Esophagus (tissue), 2 donors: ENCODE results near the gene AUTS2. TPM values are rescaled to one million over a fixed set of nuclear protein-coding genes. Genes with fewer than 3 reads are reported as not detected.

Experiments used
- H3K27ac ChIP-seq, 2 donors: one replicate each; pipeline ENCODE4 v1.5.1; 2013; ENCODE audit warnings: low read depth in 2 of 2, mild to moderate bottlenecking in 2 of 2, inconsistent platforms in 1 of 2, low read length in 1 of 2, moderate library complexity in 1 of 2
- H3K27me3 ChIP-seq, 2 donors: one replicate each; pipeline ENCODE4 v1.6.1; 2013; ENCODE audit warnings: low read length in 2 of 2, control low read depth in 1 of 2, mild to moderate bottlenecking in 1 of 2; ENCODE audit not compliant: insufficient read depth in 2 of 2, control insufficient read depth in 1 of 2
- H3K36me3 ChIP-seq, 2 donors: one replicate each; pipeline ENCODE4 v1.6.1; 2013; ENCODE audit warnings: low read length in 1 of 2; ENCODE audit not compliant: control insufficient read depth in 2 of 2, insufficient read depth in 2 of 2
- H3K4me1 ChIP-seq, 2 donors: one replicate each; pipeline ENCODE4 v1.6.1; 2013; ENCODE audit warnings: low read length in 1 of 2; ENCODE audit not compliant: control insufficient read depth in 2 of 2, insufficient read depth in 2 of 2
- H3K4me3 ChIP-seq, 2 donors: one replicate each; pipeline ENCODE4 v1.5.1; 2013; ENCODE audit warnings: low read length in 2 of 2, mild to moderate bottlenecking in 2 of 2, low read depth in 1 of 2, moderate library complexity in 1 of 2
- H3K9me3 ChIP-seq, 2 donors: one replicate each; pipeline ENCODE4 v1.6.1; 2013; ENCODE audit warnings: mild to moderate bottlenecking in 2 of 2, low read depth in 1 of 2, low read length in 1 of 2, moderate library complexity in 1 of 2; ENCODE audit not compliant: control insufficient read depth in 2 of 2, insufficient read depth in 1 of 2
- WGBS, 2 donors: extraction: QIAGEN DNeasy Blood & Tissue Kit; methylation state at CpG; one replicate each; pipeline ENCODE4 v1.1.7; 2013; 5-methylcytosine and 5-hydroxymethylcytosine counted together
- polyA plus RNA-seq, 2 donors: library from polyadenylated mRNA; stranded (reverse); fragments of 200-250 nt; gene quantifications; one replicate each; pipeline ENCODE4 v1.2.3, GENCODE V29; 2013
- donor health status: healthy with polysubstance abuse.
- donor health status: Bipolar disorder and iron deficiency.

Gene AUTS2
- polyA plus RNA-seq, 2 donors: 8.3 to 15.6 TPM

GRCh38 chr7:69585169-69585568 is 13.1 kb upstream of the AUTS2 start:
- H3K4me3 ChIP-seq: no peak overlapping the region
- no peaks in the 10 kb centered on the region for H3K4me1 ChIP-seq
- H3K9me3 ChIP-seq: no peaks in the 10 kb centered on the region
- WGBS, 2 donors: 97 to 100% methylated on average over 1 of the region's 1 CpG
- H3K27me3 ChIP-seq: no peaks in the 10 kb centered on the region
- no peak overlapping the region for H3K27ac ChIP-seq
- H3K36me3 ChIP-seq: no peaks in the 10 kb centered on the region

- Histone ChIP-seq H3K27me3 (no peaks in the 10 kb centered on the region), H3K4me1 (no peaks in the 10 kb centered on the region), H3K9me3 (no peaks in the 10 kb centered on the region), H3K36me3 (no peaks in the 10 kb centered on the region), H3K27ac (no peak overlapping the region), H3K4me3 (no peak overlapping the region)
- 72 to 77% methylated on average over 3 of the region's 3 CpGs for WGBS, 2 donors
Measured at GRCh38 chr7:69586321-69586720, 12.0 kb upstream of the AUTS2 start.

- H3K4me3 ChIP-seq: no peak overlapping the region
- H3K9me3 ChIP-seq: no peaks in the 10 kb centered on the region
- H3K27ac ChIP-seq: no peak overlapping the region
- no peaks in the 10 kb centered on the region for H3K4me1 ChIP-seq
- H3K36me3 ChIP-seq: no peaks in the 10 kb centered on the region
- no peaks in the 10 kb centered on the region for H3K27me3 ChIP-seq
- 66 to 72% methylated on average over 5 of the region's 5 CpGs for WGBS, 2 donors
Measured at GRCh38 chr7:69588773-69589172, 9.5 kb upstream of the AUTS2 start.

DNA sequence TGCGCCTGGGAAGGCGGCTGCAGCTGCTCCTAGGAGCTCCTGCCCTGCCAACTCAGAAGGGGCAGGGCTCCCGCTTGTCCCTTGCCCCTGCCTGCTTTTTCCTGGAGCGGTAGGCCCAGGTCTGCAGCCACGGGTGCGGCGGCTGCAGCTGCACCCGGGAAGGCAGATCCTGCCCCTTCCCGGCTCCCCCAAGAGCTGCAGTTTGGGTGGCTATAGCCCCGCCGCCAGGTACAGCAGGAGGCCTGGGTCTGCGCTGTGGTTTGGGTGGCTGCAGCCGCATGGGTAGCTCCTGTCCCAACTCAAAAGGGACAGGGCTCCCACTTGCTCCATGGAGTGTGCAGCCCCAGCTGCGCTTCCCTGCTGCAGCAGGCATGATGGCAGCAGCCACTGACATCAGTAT is 6.5 kb upstream of the AUTS2 start:
- no peak overlapping the region for H3K4me3 ChIP-seq
- H3K27me3 ChIP-seq: no peaks in the 10 kb centered on the region
- WGBS, 2 donors: 88 to 92% methylated on average over 14 of the region's 14 CpGs
- H3K36me3 ChIP-seq: no peaks in the 10 kb centered on the region
- no peaks in the 10 kb centered on the region for H3K4me1 ChIP-seq
- no peak overlapping the region for H3K27ac ChIP-seq
- H3K9me3 ChIP-seq: no peaks in the 10 kb centered on the region

DNA sequence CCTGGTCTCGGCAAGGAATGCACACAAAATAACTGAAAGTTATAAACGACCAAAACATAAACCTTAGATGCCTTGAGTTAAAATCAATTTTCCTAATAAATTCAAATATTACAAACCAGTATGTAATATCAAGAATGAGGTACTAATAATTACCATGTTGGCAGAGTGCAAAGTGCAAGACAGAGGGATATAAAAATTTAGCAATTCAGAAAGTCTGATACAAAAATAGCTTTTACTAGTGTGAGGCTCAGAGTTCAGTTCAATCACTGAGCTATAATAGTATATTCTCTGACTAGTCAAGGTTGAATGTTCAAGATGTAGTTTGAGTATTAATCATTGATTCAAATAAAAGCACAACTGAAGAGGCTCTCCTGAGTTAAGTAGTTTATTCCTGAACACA is 4.8 kb upstream of the AUTS2 start:
- 72 to 74% methylated on average over 2 of the region's 2 CpGs for WGBS, 2 donors

GRCh38 chr7:69595415-69595814 is 2.9 kb upstream of the AUTS2 start:
- no peak overlapping the region for H3K27ac ChIP-seq
- no peaks in the 10 kb centered on the region for H3K36me3 ChIP-seq
- H3K9me3 ChIP-seq: no peaks in the 10 kb centered on the region
- WGBS, 2 donors: 96 to 100% methylated on average over 1 of the region's 1 CpG
- H3K27me3 ChIP-seq: peaks cover 0 to 3% of the 10 kb centered on the region in 2 donors
- peaks cover 6 to 7% of the 10 kb centered on the region in 2 donors for H3K4me1 ChIP-seq
- H3K4me3 ChIP-seq: no peak overlapping the region

More for the DNA sequence above, 4.8 kb upstream of the AUTS2 start:
- Histone ChIP-seq H3K4me3 (no peak overlapping the region), H3K27ac (no peak overlapping the region), H3K9me3 (no peaks in the 10 kb centered on the region), H3K4me1 (no peaks in the 10 kb centered on the region), H3K27me3 (no peaks in the 10 kb centered on the region), H3K36me3 (no peaks in the 10 kb centered on the region)

GRCh38 chr7:69596056-69596455 is 2.2 kb upstream of the AUTS2 start:
- Histone ChIP-seq H3K27me3 (peaks cover 0 to 3% of the 10 kb centered on the region in 2 donors), H3K27ac (no peak overlapping the region)
- 76 to 82% methylated on average over 7 of the region's 7 CpGs for WGBS, 2 donors

DNA sequence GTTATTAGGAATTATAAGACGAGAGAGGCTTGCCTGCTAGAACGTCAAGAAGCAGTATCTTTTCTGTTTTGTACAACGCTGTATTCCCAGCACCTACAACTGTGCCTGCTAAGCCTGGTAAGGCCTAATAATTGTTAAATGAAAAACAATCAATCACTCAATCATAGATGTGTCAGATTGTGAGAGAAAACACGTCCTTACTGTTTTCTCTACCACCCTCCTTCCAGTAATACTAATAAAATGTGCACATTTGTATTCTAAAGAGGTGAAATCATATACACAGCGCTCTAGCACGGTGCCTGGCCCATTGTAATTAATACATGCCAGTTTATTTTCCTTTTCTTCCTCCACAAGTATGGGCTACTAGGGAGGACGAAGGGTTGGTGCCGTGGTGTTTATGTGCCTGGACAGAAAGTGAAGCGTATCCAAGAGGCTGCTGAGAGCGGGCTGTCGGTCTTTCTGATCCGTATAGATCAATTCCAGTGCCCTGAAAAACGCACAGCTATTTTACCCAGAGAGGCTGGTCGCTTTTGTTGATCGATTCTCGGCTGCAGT is 1.5 kb upstream of the AUTS2 start:
- peak overlapping the region; percentile 51 to 71 for H3K4me3 ChIP-seq
- H3K27me3 ChIP-seq: peaks cover 0 to 3% of the 10 kb centered on the region in 2 donors
- H3K36me3 ChIP-seq: no peaks in the 10 kb centered on the region
- peak overlapping the region; percentile 56 to 74 for H3K27ac ChIP-seq
- WGBS, 2 donors: 13 to 14% methylated on average over 16 of the region's 16 CpGs
- peaks cover 6 to 7% of the 10 kb centered on the region in 2 donors for H3K4me1 ChIP-seq
- no peaks in the 10 kb centered on the region for H3K9me3 ChIP-seq

More at GRCh38 chr7:69596056-69596455, 2.2 kb upstream of the AUTS2 start:
- no peaks in the 10 kb centered on the region for H3K36me3 ChIP-seq
- peaks cover 6 to 7% of the 10 kb centered on the region in 2 donors for H3K4me1 ChIP-seq
- H3K4me3 ChIP-seq: no peak overlapping the region
- no peaks in the 10 kb centered on the region for H3K9me3 ChIP-seq

GRCh38 chr7:69597278-69598076 is 798 bp upstream of the AUTS2 start:
- H3K4me1 ChIP-seq: peaks cover 6 to 7% of the 10 kb centered on the region in 2 donors
- peak overlapping the region; percentile 56 to 74 for H3K27ac ChIP-seq
- peak overlapping the region; percentile 51 to 71 for H3K4me3 ChIP-seq
- H3K36me3 ChIP-seq: no peaks in the 10 kb centered on the region
- H3K27me3 ChIP-seq: peaks cover 0 to 3% of the 10 kb centered on the region in 2 donors
- 1% methylated on average over 50 to 78 of the region's 78 CpGs for WGBS, 2 donors
- H3K9me3 ChIP-seq: no peaks in the 10 kb centered on the region
